PC-3 (cell line): ENCODE measurements around the gene SKIC8. TPM values are rescaled to one million over a fixed set of nuclear protein-coding genes. Genes with fewer than 3 reads are reported as not detected.

Experiments
- ATAC-seq: fragments of 200-7000 bp; cut with Tn5 transposase; 2 replicates; pipeline ENCODE4 v1.9.1; 2020; ENCODE audit warnings: mild to moderate bottlenecking, moderate library complexity
- BruUV-seq: library from RNA; stranded (reverse); fragments of 400-500 nt; replicated peaks from 2 replicates; lab custom pipeline; 2021; lab: Mats Ljungman, UMichigan
- CTCF ChIA-PET: fragments of 300-600 bp; sonication (Branson Sonifier 250); formaldehyde crosslinking; loops from one replicate; lab custom pipeline; 2022; ENCODE audit warnings: antibody characterized with exemption; lab: Charles Lee
- POLR2A ChIA-PET: fragments of 300-600 bp; sonication (Branson Sonifier 250); formaldehyde crosslinking; loops from one replicate; lab custom pipeline; 2022; ENCODE audit warnings: antibody characterized with exemption; ENCODE audit not compliant: unreplicated experiment; lab: Charles Lee
- DNase-seq: peaks from one replicate; pipeline ENCODE4 v3.0.0-alpha.2; 2015
- H2AFZ ChIP-seq: fragments of 300-600 bp; sonication (generic); 2 replicates; pipeline ENCODE4 v1.6.0; 2016; ENCODE audit warnings: antibody characterized with exemption, low read length
- H3F3A ChIP-seq: fragments of 300-600 bp; sonication (generic); one replicate; pipeline ENCODE4 v1.6.0; 2017; ENCODE audit warnings: antibody characterized with exemption, low read length, control low read depth, mild to moderate bottlenecking; ENCODE audit not compliant: unreplicated experiment
- H3K27ac ChIP-seq: fragments of 300-600 bp; sonication (generic); 2 replicates; pipeline ENCODE4 v1.5.1; 2016; ENCODE audit warnings: mild to moderate bottlenecking, low read length
- H3K27me3 ChIP-seq: fragments of 300-600 bp; sonication (generic); 2 replicates; pipeline ENCODE4 v1.6.1; 2016; ENCODE audit warnings: low read length, mixed read lengths
- H3K36me3 ChIP-seq: fragments of 300-600 bp; sonication (generic); 2 replicates; pipeline ENCODE4 v1.6.1; 2016; ENCODE audit warnings: low read depth, mixed run types, low read length, mixed read lengths
- H3K4me1 ChIP-seq: fragments of 300-600 bp; sonication (generic); 2 replicates; pipeline ENCODE4 v1.5.1; 2016; ENCODE audit warnings: low read length; ENCODE audit not compliant: insufficient read depth
- H3K4me2 ChIP-seq: fragments of 300-600 bp; sonication (generic); 2 replicates; pipeline ENCODE4 v1.6.0; 2016; ENCODE audit warnings: low read length
- H3K4me3 ChIP-seq: fragments of 300-600 bp; sonication (generic); 2 replicates; pipeline ENCODE4 v1.5.1; 2016; ENCODE audit warnings: mild to moderate bottlenecking, low read length, mixed read lengths
- H3K79me2 ChIP-seq: fragments of 300-600 bp; sonication (generic); 2 replicates; pipeline ENCODE4 v1.6.1; 2017; ENCODE audit warnings: low read length, mixed read lengths
- H3K9ac ChIP-seq: fragments of 300-600 bp; sonication (generic); 2 replicates; pipeline ENCODE4 v1.6.0; 2016; ENCODE audit warnings: mild to moderate bottlenecking, low read length
- H3K9me2 ChIP-seq: fragments of 300-600 bp; sonication (generic); replicated peaks from 2 replicates; pipeline ENCODE4 v1.6.1; 2016; ENCODE audit warnings: mixed run types, low read length, mixed read lengths
- H3K9me3 ChIP-seq: fragments of 300-600 bp; sonication (generic); 2 replicates; pipeline ENCODE4 v1.6.1; 2016; ENCODE audit warnings: low read length, mixed read lengths
- H4K20me1 ChIP-seq: fragments of 300-600 bp; sonication (generic); 2 replicates; pipeline ENCODE4 v1.6.1; 2016; ENCODE audit warnings: low read length, mixed read lengths
- CTCF ChIP-seq: fragments of 300-600 bp; sonication (generic); conservative IDR thresholded peaks from 2 replicates; pipeline ENCODE4 v1.5.1; 2017; ENCODE audit warnings: antibody characterized with exemption, low read depth, mild to moderate bottlenecking, low read length
- EZH2 ChIP-seq: fragments of 300-600 bp; sonication (generic); IDR thresholded peaks from one replicate; pipeline ENCODE4 v1.6.1; 2017; ENCODE audit warnings: antibody characterized with exemption, mild to moderate bottlenecking, low read length; ENCODE audit not compliant: unreplicated experiment
- EZH2phosphoT487 ChIP-seq: fragments of 300-600 bp; sonication (generic); IDR thresholded peaks from 2 replicates; pipeline ENCODE4 v1.6.1; 2018; ENCODE audit warnings: mild to moderate bottlenecking, antibody characterized with exemption, low read length, borderline replicate concordance
- intact Hi-C: fragments of 100-400 bp; cut with micrococcal nuclease; formaldehyde crosslinking; loops from 2 replicates; pipeline ENCODE4 v1.9.0; 2023
- total RNA-seq: library from RNA; depleted of rRNA; stranded (reverse); fragments of >200 nt; gene quantifications from 2 replicates; pipeline ENCODE4 v1.2.3, GENCODE V29; 2014

The SKIC8 gene
- total RNA-seq, 1 experiment from 2014 or later: 56.1 TPM

GRCh38 chr15:78315686-78316282, 16.4 kb upstream of the SKIC8 start:
- H3K27ac ChIP-seq: no peak overlapping the region
- POLR2A ChIA-PET: no interaction called here
- H3K27me3 ChIP-seq: no peaks in the 10 kb centered on the region
- DNase-seq (peak; percentile 16), ATAC-seq (peak; percentile 67)
- H4K20me1 ChIP-seq: no peaks in the 10 kb centered on the region
- H3K9me2 ChIP-seq: no peaks in the 10 kb centered on the region
- no peak overlapping the region for H3K4me3 ChIP-seq
- TF ChIP-seq EZH2phosphoT487: no peak
- peak; percentile 55 for TF ChIP-seq CTCF
- TF ChIP-seq EZH2: no peak
- no peaks in the 10 kb centered on the region for H3F3A ChIP-seq
- intact Hi-C loops: no loop called here
- H2AFZ ChIP-seq: no peak overlapping the region
- CTCF ChIA-PET: interaction anchor here (0.6 kb wide), 1 partner anchor 50 kb away, joined by 6 read pairs; no protein-coding TSS in a partner anchor
- BruUV-seq: no TSS peak
- no peak overlapping the region for H3K4me2 ChIP-seq
- no peaks in the 10 kb centered on the region for H3K36me3 ChIP-seq
- H3K4me1 ChIP-seq: peaks cover 5% of the 10 kb centered on the region; the same call in 1 of the 2 replicates
- H3K9me3 ChIP-seq: no peaks in the 10 kb centered on the region
- H3K79me2 ChIP-seq: no peaks in the 10 kb centered on the region
- no peak overlapping the region for H3K9ac ChIP-seq

GRCh38 chr15:78314181-78314581, 14.8 kb upstream of the SKIC8 start:
- no TSS peak for BruUV-seq
- Histone ChIP-seq H3K9ac (no peak overlapping the region), H3K79me2 (no peaks in the 10 kb centered on the region), H3K4me3 (no peak overlapping the region), H2AFZ (no peak overlapping the region), H3K4me2 (no peak overlapping the region), H3K4me1 (peaks cover 5% of the 10 kb centered on the region; the same call in 1 of the 2 replicates), H3K36me3 (no peaks in the 10 kb centered on the region), H3K9me3 (no peaks in the 10 kb centered on the region), H3K27ac (no peak overlapping the region), H3K9me2 (no peaks in the 10 kb centered on the region), H3K27me3 (no peaks in the 10 kb centered on the region), H4K20me1 (no peaks in the 10 kb centered on the region), H3F3A (no peaks in the 10 kb centered on the region)
- no peak for DNase-seq
- ATAC-seq: no peak
- TF ChIP-seq EZH2phosphoT487: no peak
- CTCF ChIA-PET: no interaction called here
- POLR2A ChIA-PET: no interaction called here
- intact Hi-C loops: no loop called here

- ATAC-seq (no peak), DNase-seq (no peak)
- H2AFZ ChIP-seq: no peak overlapping the region
- H3K27ac ChIP-seq: no peak overlapping the region
- H3K4me3 ChIP-seq: no peak overlapping the region
- peaks cover 5% of the 10 kb centered on the region; the same call in 1 of the 2 replicates for H3K4me1 ChIP-seq
- no peaks in the 10 kb centered on the region for H3K79me2 ChIP-seq
- no peaks in the 10 kb centered on the region for H3K9me2 ChIP-seq
- no peaks in the 10 kb centered on the region for H4K20me1 ChIP-seq
- no peaks in the 10 kb centered on the region for H3K36me3 ChIP-seq
- H3K9me3 ChIP-seq: no peaks in the 10 kb centered on the region
- H3K27me3 ChIP-seq: no peaks in the 10 kb centered on the region
- no TSS peak for BruUV-seq
- H3F3A ChIP-seq: no peaks in the 10 kb centered on the region
- TF ChIP-seq EZH2: no peak
- TF ChIP-seq CTCF: no peak
- TF ChIP-seq EZH2phosphoT487: no peak
- CTCF ChIA-PET: no interaction called here
- POLR2A ChIA-PET: no interaction called here
- H3K9ac ChIP-seq: no peak overlapping the region
- intact Hi-C loops: no loop called here
- H3K4me2 ChIP-seq: no peak overlapping the region
Observed at GRCh38 chr15:78313383-78313782, 14.0 kb upstream of the SKIC8 start.
